AG08395 (cell line): ENCODE measurements around the gene TEX48.

Source experiments
- DNase-seq: peaks from one replicate; pipeline ENCODE4 v3.0.0; 2012; ENCODE audit warnings: mixed read lengths, low spot score

The TEX48 gene

GRCh38 chr9:114621561-114621960 lies 60.4 kb downstream of the TEX48 start:
- no peak for DNase-seq

GRCh38 chr9:114619191-114619761 lies 62.7 kb downstream of the TEX48 start:
- DNase-seq = no peak

GRCh38 chr9:114616684-114617520 lies 65.1 kb downstream of the TEX48 start:
- DNase-seq = no peak
